Caco-2 (cell line): ENCODE results near the gene RSU1. TPM values are rescaled to one million over a fixed set of nuclear protein-coding genes. Genes with fewer than 3 reads are reported as not detected.

ENCODE experiments used
- BruUV-seq: library from RNA; stranded (reverse); fragments of 400-500 nt; replicated peaks from 2 replicates; lab custom pipeline; 2021; lab: Mats Ljungman, UMichigan
- CTCF ChIA-PET: fragments of 300-600 bp; sonication (Branson Sonifier 250); formaldehyde crosslinking; loops from one replicate; lab custom pipeline; 2022; ENCODE audit warnings: antibody characterized with exemption; lab: Charles Lee
- POLR2A ChIA-PET: fragments of 300-600 bp; sonication (Branson Sonifier 250); formaldehyde crosslinking; loops from one replicate; lab custom pipeline; 2022; ENCODE audit warnings: antibody characterized with exemption; lab: Charles Lee
- DNase-seq, 2 experiments: peaks; one replicate each; pipeline versions ENCODE4 v3.0.0 to v3.0.0-alpha.2; 2020 to 2022
- H3K27me3 ChIP-seq: replicated peaks from 2 replicates; pipeline ENCODE4 v1.6.0; 2011; ENCODE audit warnings: low read length; ENCODE audit not compliant: control insufficient read depth, insufficient read depth
- H3K36me3 ChIP-seq: 2 replicates; pipeline ENCODE4 v1.5.1; 2011; ENCODE audit warnings: low read length; ENCODE audit not compliant: control insufficient read depth, insufficient read depth
- H3K4me1 ChIP-seq: fragments of 250-450 bp; sonication (Bioruptor Pico); 2 replicates; pipeline ENCODE4 v1.5.1; 2020; ENCODE audit warnings: mild to moderate bottlenecking
- H3K4me3 ChIP-seq: 2 replicates; pipeline ENCODE4 v1.5.1; 2011; ENCODE audit warnings: low read depth, mild to moderate bottlenecking, control low read depth, low read length
- H3K9me3 ChIP-seq: fragments of 250-450 bp; sonication (Bioruptor Pico); 2 replicates; pipeline ENCODE4 v1.5.1; 2020; ENCODE audit warnings: mild to moderate bottlenecking, moderate library complexity
- H3K27ac Mint-ChIP-seq: one replicate; pipeline ENCODE4 v1.8.0; 2022; ENCODE audit warnings: mixed read lengths; ENCODE audit not compliant: unreplicated experiment
- H3K27me3 Mint-ChIP-seq: one replicate; pipeline ENCODE4 v1.8.0; 2022; ENCODE audit warnings: mixed read lengths; ENCODE audit not compliant: insufficient read depth, unreplicated experiment
- H3K36me3 Mint-ChIP-seq: one replicate; pipeline ENCODE4 v1.8.0; 2022; ENCODE audit warnings: mild to moderate bottlenecking, mixed read lengths; ENCODE audit not compliant: insufficient read depth, unreplicated experiment
- H3K4me1 Mint-ChIP-seq: one replicate; pipeline ENCODE4 v1.8.0; 2022; ENCODE audit warnings: low read depth, mixed read lengths; ENCODE audit not compliant: unreplicated experiment
- H3K4me3 Mint-ChIP-seq: one replicate; pipeline ENCODE4 v1.8.0; 2022; ENCODE audit warnings: mild to moderate bottlenecking, moderate library complexity, mixed read lengths; ENCODE audit not compliant: unreplicated experiment
- H3K9me3 Mint-ChIP-seq: one replicate; pipeline ENCODE4 v1.8.0; 2022; ENCODE audit warnings: mixed read lengths; ENCODE audit not compliant: unreplicated experiment
- CTCF ChIP-seq, 2 experiments: fragments of 200-600 bp in 1 of 2; IDR thresholded peaks; 1 replicate in 1 of 2; 2 replicates in 1 of 2; pipeline versions ENCODE4 v1.5.1 to v1.8.0; 2011 to 2022; ENCODE audit warnings: antibody characterized with exemption in 1 of 2, control low read depth in 1 of 2, inconsistent platforms in 1 of 2, low read depth in 1 of 2, low read length in 1 of 2, mild to moderate bottlenecking in 1 of 2, moderate library complexity in 1 of 2; ENCODE audit not compliant: insufficient read depth in 1 of 2, severe bottlenecking in 1 of 2, unreplicated experiment in 1 of 2
- intact Hi-C: fragments of 100-400 bp; cut with micrococcal nuclease; formaldehyde crosslinking; loops from one replicate; pipeline ENCODE4 v1.10.0; 2022; ENCODE audit not compliant: unreplicated experiment
- total RNA-seq: library from RNA; stranded (reverse); gene quantifications from 2 replicates; pipeline ENCODE4 v1.2.3, GENCODE V29; 2022

RSU1 gene
- total RNA-seq, 1 experiment from 2014 or later: 62.0 TPM

GRCh38 chr10:16698461-16698860, 118.8 kb downstream of the RSU1 start:
- peaks cover 24% of the 10 kb centered on the region for H3K9me3 Mint-ChIP-seq
- H3K36me3 Mint-ChIP-seq: no peaks in the 10 kb centered on the region
- H3K27me3 Mint-ChIP-seq: no peaks in the 10 kb centered on the region
- Histone ChIP-seq H3K4me3 (no peak overlapping the region), H3K36me3 (no peaks in the 10 kb centered on the region), H3K4me1 (no peaks in the 10 kb centered on the region), H3K9me3 (no peaks in the 10 kb centered on the region), H3K27me3 (no peaks in the 10 kb centered on the region)
- CTCF ChIA-PET: interaction anchor here (1.0 kb wide), 1 partner anchor 129 kb away, joined by 4 read pairs; no protein-coding TSS in a partner anchor
- H3K4me3 Mint-ChIP-seq: no peak overlapping the region
- POLR2A ChIA-PET: no interaction called here
- DNase-seq: no peak
- no peak for TF ChIP-seq CTCF (IDR thresholded peaks at IDR 0.05; ENCODE audit: insufficient read depth in 1 of 2, low read depth in 1 of 2, low read length in 1 of 2, severe bottlenecking in 1 of 2, unreplicated experiment in 1 of 2)
- H3K4me1 Mint-ChIP-seq: no peaks in the 10 kb centered on the region
- no TSS peak for BruUV-seq
- no peak overlapping the region for H3K27ac Mint-ChIP-seq
- intact Hi-C loops: no loop called here

DNA sequence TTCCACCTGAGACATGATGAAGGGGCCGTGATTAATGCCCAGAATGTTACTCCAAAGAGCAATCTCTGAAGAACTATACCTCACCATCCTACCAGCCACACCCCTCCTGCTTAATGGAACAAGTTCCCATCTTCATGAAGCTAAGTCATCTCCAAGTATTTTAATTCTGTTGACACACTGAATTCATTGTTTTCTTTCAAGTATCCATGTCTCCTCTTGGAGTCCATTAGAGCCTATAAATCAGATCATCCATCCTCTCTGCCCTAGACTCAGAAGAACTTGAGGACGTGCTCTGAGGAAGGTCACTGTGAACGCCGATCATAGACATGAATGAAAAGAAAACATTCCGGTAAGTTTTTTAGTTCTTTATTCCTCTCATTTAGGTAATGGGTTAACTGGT, 126.8 kb downstream of the RSU1 start:
- ChIA-PET CTCF (no interaction called here), POLR2A (no interaction called here)
- H3K4me3 Mint-ChIP-seq: no peak overlapping the region
- no TSS peak for BruUV-seq
- DNase-seq: no peak
- no peaks in the 10 kb centered on the region for H3K27me3 ChIP-seq
- H3K4me1 ChIP-seq: peaks cover 8% of the 10 kb centered on the region; the same call in 1 of the 2 replicates
- no peaks in the 10 kb centered on the region for H3K9me3 ChIP-seq
- no peak overlapping the region for H3K4me3 ChIP-seq
- no peaks in the 10 kb centered on the region for H3K27me3 Mint-ChIP-seq
- TF ChIP-seq CTCF (IDR thresholded peaks at IDR 0.05; ENCODE audit: insufficient read depth in 1 of 2, low read depth in 1 of 2, low read length in 1 of 2, severe bottlenecking in 1 of 2, unreplicated experiment in 1 of 2): no peak
- intact Hi-C loops: no loop called here
- H3K27ac Mint-ChIP-seq: no peak overlapping the region
- H3K36me3 ChIP-seq: no peaks in the 10 kb centered on the region
- no peaks in the 10 kb centered on the region for H3K4me1 Mint-ChIP-seq
- H3K36me3 Mint-ChIP-seq: no peaks in the 10 kb centered on the region
- no peaks in the 10 kb centered on the region for H3K9me3 Mint-ChIP-seq

GRCh38 chr10:16689696-16690095, 127.5 kb downstream of the RSU1 start:
- H3K4me3 ChIP-seq: no peak overlapping the region
- Mint-ChIP-seq H3K27me3 (no peaks in the 10 kb centered on the region), H3K4me3 (no peak overlapping the region), H3K36me3 (no peaks in the 10 kb centered on the region), H3K9me3 (no peaks in the 10 kb centered on the region), H3K4me1 (no peaks in the 10 kb centered on the region), H3K27ac (no peak overlapping the region)
- H3K36me3 ChIP-seq: no peaks in the 10 kb centered on the region
- no peaks in the 10 kb centered on the region for H3K9me3 ChIP-seq
- no TSS peak for BruUV-seq
- CTCF ChIA-PET: no interaction called here
- DNase-seq: no peak
- intact Hi-C loops: no loop called here
- TF ChIP-seq CTCF (IDR thresholded peaks at IDR 0.05; ENCODE audit: insufficient read depth in 1 of 2, low read depth in 1 of 2, low read length in 1 of 2, severe bottlenecking in 1 of 2, unreplicated experiment in 1 of 2): no peak
- POLR2A ChIA-PET: no interaction called here
- peaks cover 12% of the 10 kb centered on the region; the same call in 1 of the 2 replicates for H3K4me1 ChIP-seq
- no peaks in the 10 kb centered on the region for H3K27me3 ChIP-seq
